KMS-11 (cell line): ENCODE results near the gene LILRB4.
A peak's percentile ranks its signal among the peaks of the same experiment; 100 is the strongest.

Source experiments
- H2AFZ ChIP-seq: fragments of 200-600 bp; sonication (generic); 2 replicates; pipeline ENCODE4 v1.6.1; 2016; ENCODE audit warnings: antibody characterized with exemption, mixed run types, low read depth
- H3K27ac ChIP-seq: fragments of 200-600 bp; sonication (generic); 2 replicates; pipeline ENCODE4 v1.6.1; 2016; ENCODE audit warnings: mild to moderate bottlenecking, mixed run types
- H3K27me3 ChIP-seq: fragments of 200-600 bp; sonication (generic); 2 replicates; pipeline ENCODE4 v1.6.1; 2017; ENCODE audit warnings: mild to moderate bottlenecking, low read depth, mixed run types, moderate library complexity; ENCODE audit not compliant: insufficient read depth
- H3K36me3 ChIP-seq: fragments of 200-600 bp; sonication (generic); 2 replicates; pipeline ENCODE4 v1.6.1; 2017; ENCODE audit warnings: mild to moderate bottlenecking, mixed run types; ENCODE audit not compliant: insufficient read depth
- H3K4me1 ChIP-seq: fragments of 200-600 bp; sonication (generic); 2 replicates; pipeline ENCODE4 v1.6.1; 2016; ENCODE audit warnings: mild to moderate bottlenecking, low read depth, mixed run types; ENCODE audit not compliant: poor library complexity, severe bottlenecking
- H3K4me2 ChIP-seq: fragments of 200-600 bp; sonication (generic); 2 replicates; pipeline ENCODE4 v1.7.0; 2016; ENCODE audit warnings: mild to moderate bottlenecking, mixed run types
- H3K4me3 ChIP-seq: fragments of 200-600 bp; sonication (generic); IDR thresholded peaks from 2 replicates; pipeline ENCODE4 v1.6.1; 2017; ENCODE audit warnings: low read depth, low read length, mixed read lengths; ENCODE audit not compliant: insufficient read depth
- H3K79me2 ChIP-seq: fragments of 200-600 bp; sonication (generic); 2 replicates; pipeline ENCODE4 v1.6.1; 2016; ENCODE audit warnings: low read depth, mixed run types; ENCODE audit not compliant: insufficient read depth
- H3K9ac ChIP-seq: fragments of 200-600 bp; sonication (generic); 2 replicates; pipeline ENCODE4 v1.6.1; 2016; ENCODE audit warnings: mild to moderate bottlenecking, mixed run types
- H4K20me1 ChIP-seq: fragments of 200-600 bp; sonication (generic); 2 replicates; pipeline ENCODE4 v1.6.1; 2016; ENCODE audit warnings: mild to moderate bottlenecking, mixed run types; ENCODE audit not compliant: insufficient read depth
- TF ChIP-seq, protein P1 (sequence below): fragments of 200-600 bp; sonication (generic); conservative IDR thresholded peaks from 2 replicates; pipeline ENCODE4 v1.6.1; 2017; ENCODE audit warnings: low read depth, mild to moderate bottlenecking, antibody characterized with exemption, low read length, moderate library complexity, mixed read lengths

The LILRB4 gene

DNA sequence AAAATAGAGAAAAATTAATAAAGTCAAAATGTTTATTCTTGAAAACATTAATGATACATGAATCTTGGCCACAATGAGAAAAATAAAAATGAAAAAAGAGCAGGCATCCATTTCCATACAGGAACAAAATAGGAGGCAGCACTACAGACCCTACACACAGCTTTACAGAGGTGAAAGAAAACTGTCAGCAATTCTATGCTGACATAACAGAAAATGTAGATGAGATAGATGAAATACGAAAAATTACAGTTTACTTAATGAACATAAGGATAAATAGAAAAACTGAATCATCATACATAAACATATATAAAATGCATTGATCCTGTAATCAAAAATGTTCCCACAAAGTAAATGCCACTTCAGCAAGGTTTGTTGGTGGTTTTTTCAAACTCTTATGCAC, 5.6 kb downstream of the LILRB4 start:
- no peak overlapping the region for H3K27ac ChIP-seq
- no peaks in the 10 kb centered on the region for H3K4me1 ChIP-seq
- no peak overlapping the region for H3K4me3 ChIP-seq
- no peaks in the 10 kb centered on the region for H3K79me2 ChIP-seq
- no peaks in the 10 kb centered on the region for H3K36me3 ChIP-seq
- H4K20me1 ChIP-seq: no peaks in the 10 kb centered on the region
- TF ChIP-seq, protein P1, sequence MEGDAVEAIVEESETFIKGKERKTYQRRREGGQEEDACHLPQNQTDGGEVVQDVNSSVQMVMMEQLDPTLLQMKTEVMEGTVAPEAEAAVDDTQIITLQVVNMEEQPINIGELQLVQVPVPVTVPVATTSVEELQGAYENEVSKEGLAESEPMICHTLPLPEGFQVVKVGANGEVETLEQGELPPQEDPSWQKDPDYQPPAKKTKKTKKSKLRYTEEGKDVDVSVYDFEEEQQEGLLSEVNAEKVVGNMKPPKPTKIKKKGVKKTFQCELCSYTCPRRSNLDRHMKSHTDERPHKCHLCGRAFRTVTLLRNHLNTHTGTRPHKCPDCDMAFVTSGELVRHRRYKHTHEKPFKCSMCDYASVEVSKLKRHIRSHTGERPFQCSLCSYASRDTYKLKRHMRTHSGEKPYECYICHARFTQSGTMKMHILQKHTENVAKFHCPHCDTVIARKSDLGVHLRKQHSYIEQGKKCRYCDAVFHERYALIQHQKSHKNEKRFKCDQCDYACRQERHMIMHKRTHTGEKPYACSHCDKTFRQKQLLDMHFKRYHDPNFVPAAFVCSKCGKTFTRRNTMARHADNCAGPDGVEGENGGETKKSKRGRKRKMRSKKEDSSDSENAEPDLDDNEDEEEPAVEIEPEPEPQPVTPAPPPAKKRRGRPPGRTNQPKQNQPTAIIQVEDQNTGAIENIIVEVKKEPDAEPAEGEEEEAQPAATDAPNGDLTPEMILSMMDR: no peak
- H3K27me3 ChIP-seq: no peaks in the 10 kb centered on the region; the same call in 1 of the 2 replicates
- H3K9ac ChIP-seq: no peak overlapping the region
- no peak overlapping the region for H3K4me2 ChIP-seq
- no peak overlapping the region for H2AFZ ChIP-seq

DNA sequence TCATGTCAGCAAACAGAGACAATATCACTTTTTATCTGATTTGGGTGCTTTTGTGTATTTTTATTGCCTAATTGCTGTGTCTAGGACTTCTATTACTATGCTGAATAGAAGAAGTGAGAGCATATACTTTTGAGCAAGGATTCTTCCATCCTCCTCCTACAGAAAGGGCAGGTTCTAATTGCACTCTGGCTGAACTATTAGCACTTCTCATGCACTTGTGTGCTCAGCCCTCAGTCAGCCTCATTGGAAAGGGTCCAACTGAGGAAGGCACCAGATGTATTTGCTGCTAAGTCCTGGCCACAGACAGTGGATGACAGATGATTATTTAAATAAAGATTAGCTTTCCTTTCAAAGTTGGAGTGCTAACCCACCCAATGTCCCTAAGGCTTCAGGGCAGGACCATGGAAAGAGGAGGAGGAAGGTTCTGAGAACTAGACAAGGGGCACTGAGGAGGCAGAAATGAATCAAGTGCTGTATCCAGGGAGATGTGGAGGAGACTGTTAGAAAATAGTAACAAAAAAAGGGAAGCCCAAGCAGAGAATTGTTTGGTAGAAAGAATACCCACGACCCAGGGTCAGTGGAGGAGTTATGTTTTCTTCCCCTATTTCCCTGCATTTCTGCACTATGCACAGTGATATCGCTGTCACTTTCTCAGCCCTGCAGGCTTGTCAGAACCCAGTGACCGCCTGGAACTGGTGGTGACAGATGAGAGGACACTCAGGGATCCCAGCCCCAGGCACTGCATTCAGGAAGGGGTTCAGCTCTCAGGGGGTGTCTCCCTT, 8.0 kb downstream of the LILRB4 start:
- Histone ChIP-seq H3K36me3 (no peaks in the 10 kb centered on the region), H3K4me2 (no peak overlapping the region), H4K20me1 (no peaks in the 10 kb centered on the region), H3K9ac (no peak overlapping the region), H2AFZ (no peak overlapping the region), H3K27ac (no peak overlapping the region), H3K4me1 (no peaks in the 10 kb centered on the region), H3K4me3 (no peak overlapping the region), H3K27me3 (no peaks in the 10 kb centered on the region; the same call in 1 of the 2 replicates), H3K79me2 (no peaks in the 10 kb centered on the region)
- TF ChIP-seq, protein P1: no peak

DNA sequence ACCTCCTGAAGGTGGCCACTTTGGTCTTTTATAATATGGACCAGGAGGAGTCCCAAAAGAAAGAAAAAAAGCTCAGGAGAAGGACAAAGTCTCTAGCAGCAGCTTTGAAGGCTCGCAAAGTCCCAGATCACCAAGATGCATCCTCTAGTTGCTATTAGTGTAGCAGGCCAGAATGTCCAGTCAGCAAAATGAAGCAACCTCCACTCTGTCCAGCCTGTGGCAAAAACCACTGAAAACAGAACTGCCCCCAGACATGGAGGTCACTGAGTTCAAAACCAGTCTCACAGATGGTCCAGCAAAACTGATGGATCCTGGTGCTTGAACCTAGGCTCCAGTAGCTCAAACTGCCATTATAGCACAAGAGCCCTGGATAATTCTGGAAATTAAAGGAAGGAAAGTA, 10.4 kb downstream of the LILRB4 start:
- Histone ChIP-seq H4K20me1 (no peaks in the 10 kb centered on the region), H3K79me2 (no peaks in the 10 kb centered on the region), H3K27ac (no peak overlapping the region), H2AFZ (no peak overlapping the region), H3K36me3 (no peaks in the 10 kb centered on the region), H3K4me2 (no peak overlapping the region), H3K27me3 (no peaks in the 10 kb centered on the region; the same call in 1 of the 2 replicates), H3K9ac (no peak overlapping the region), H3K4me1 (no peaks in the 10 kb centered on the region), H3K4me3 (no peak overlapping the region)
- TF ChIP-seq, protein P1: no peak

DNA sequence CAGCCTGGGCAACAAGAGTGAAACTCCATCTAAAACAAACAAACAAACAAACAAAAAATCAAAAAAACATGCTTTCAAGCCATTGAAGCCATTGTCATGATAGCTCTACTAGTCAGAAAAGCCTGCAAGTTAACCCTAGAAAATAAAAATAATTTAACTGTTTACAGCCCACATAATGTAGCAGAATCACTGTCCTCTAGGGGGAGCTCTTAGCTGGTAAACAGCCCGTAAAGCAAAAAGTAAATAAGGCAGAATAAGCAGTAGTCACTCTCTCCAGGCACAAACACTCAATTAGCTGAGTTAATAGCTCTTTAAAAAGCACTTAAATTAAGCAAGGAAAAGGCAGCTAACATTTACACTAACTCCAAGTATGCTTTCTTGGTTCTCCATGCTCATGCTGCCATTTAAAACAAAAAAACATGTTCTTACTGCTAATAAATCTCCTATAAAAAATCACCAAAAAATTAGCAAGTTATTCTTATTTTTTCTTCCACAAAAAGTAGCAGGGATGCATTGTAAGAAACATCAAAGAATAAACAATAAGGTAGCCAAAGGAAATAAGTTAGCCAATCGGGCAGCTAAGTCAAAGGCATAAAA, 11.3 kb downstream of the LILRB4 start:
- no peaks in the 10 kb centered on the region; the same call in 1 of the 2 replicates for H3K27me3 ChIP-seq
- no peaks in the 10 kb centered on the region for H3K79me2 ChIP-seq

More for the DNA sequence above, 11.3 kb downstream of the LILRB4 start:
- no peak overlapping the region for H3K9ac ChIP-seq
- H3K36me3 ChIP-seq: no peaks in the 10 kb centered on the region
- TF ChIP-seq, protein P1: peak; percentile 77
- no peak overlapping the region for H3K4me3 ChIP-seq
- H2AFZ ChIP-seq: no peak overlapping the region
- H3K4me1 ChIP-seq: no peaks in the 10 kb centered on the region
- H3K27ac ChIP-seq: no peak overlapping the region
- H4K20me1 ChIP-seq: no peaks in the 10 kb centered on the region
- H3K4me2 ChIP-seq: no peak overlapping the region
